Gastroesophageal sphincter (tissue), 4 donors: ENCODE measurements around the gene STK32B. TPM values are rescaled to one million over a fixed set of nuclear protein-coding genes. Genes with fewer than 3 reads are reported as not detected.

Experiments
- ATAC-seq: fragments of 150-250 bp; one replicate; pipeline ENCODE4 v1.9.1; 2016; ENCODE audit warnings: mild to moderate bottlenecking, moderate library complexity
- H3K27ac ChIP-seq, 4 donors: fragments of 200-600 bp; sonication (generic) in 3 of 4; 1 replicate in 3 of 4; 2 replicates in 1 of 4; pipeline ENCODE4 v1.5.1; 2016 to 2019
- H3K27me3 ChIP-seq: fragments of 200-600 bp; sonication (generic); one replicate; pipeline ENCODE4 v1.5.1; 2019
- H3K36me3 ChIP-seq, 2 donors: fragments of 200-600 bp; sonication (generic); one replicate each; pipeline ENCODE4 v1.5.1; 2019; ENCODE audit warnings: control low read depth in 1 of 2
- H3K4me1 ChIP-seq, 3 donors: fragments of 200-600 bp; sonication (generic); 1 replicate in 2 of 3; 2 replicates in 1 of 3; pipeline ENCODE4 v1.5.1; 2016 to 2019; ENCODE audit warnings: control low read depth in 2 of 3
- H3K4me3 ChIP-seq, 2 donors: fragments of 200-600 bp; sonication (generic); one replicate each; pipeline ENCODE4 v1.5.1; 2019; ENCODE audit warnings: mild to moderate bottlenecking in 1 of 2, moderate library complexity in 1 of 2
- H3K9me3 ChIP-seq, 3 donors: fragments of 200-600 bp; sonication (generic); one replicate each; pipeline ENCODE4 v1.5.1; 2017 to 2019; ENCODE audit warnings: control low read depth in 2 of 3
- CTCF ChIP-seq, 4 experiments: fragments of 200-600 bp in 2 of 4; fragments of 450-650 bp in 2 of 4; sonication (generic) in 1 of 4; IDR thresholded peaks; one replicate each; pipeline ENCODE4 v1.5.1; 2017 to 2019; ENCODE audit warnings: antibody characterized with exemption in 4 of 4, mild to moderate bottlenecking in 2 of 4, moderate library complexity in 2 of 4
- EP300 ChIP-seq: sonication (generic); formaldehyde crosslinking; IDR thresholded peaks from one replicate; pipeline ENCODE4 v1.6.1; 2017; ENCODE audit warnings: antibody characterized with exemption, mild to moderate bottlenecking
- POLR2A ChIP-seq, 2 donors: fragments of 450-650 bp; IDR thresholded peaks; one replicate each; pipeline ENCODE4 v1.6.1; 2017; ENCODE audit warnings: antibody characterized with exemption in 2 of 2, mild to moderate bottlenecking in 2 of 2, moderate library complexity in 1 of 2
- POLR2AphosphoS5 ChIP-seq: sonication (generic); formaldehyde crosslinking; IDR thresholded peaks from one replicate; pipeline ENCODE4 v1.6.1; 2017; ENCODE audit warnings: antibody characterized with exemption
- WGBS, 2 donors: methylation state at CpG; one replicate each; pipeline ENCODE4 v1.1.5; 2018; ENCODE audit warnings: low coverage in 1 of 2; 5-methylcytosine and 5-hydroxymethylcytosine counted together
- total RNA-seq, 4 donors: library from RNA; depleted of rRNA; stranded (reverse); fragments of >200 nt; gene quantifications; one replicate each; pipeline ENCODE4 v1.1.0, GENCODE V29; 2016

The STK32B gene
- total RNA-seq, 4 donors from 2014 or later: 1.9 to 5.3 (median 2.4) TPM

- Histone ChIP-seq H3K9me3 (no peaks in the 10 kb centered on the region), H3K4me3 (no peak overlapping the region), H3K27ac (no peak overlapping the region), H3K27me3 (no peaks in the 10 kb centered on the region), H3K36me3 (no peaks in the 10 kb centered on the region), H3K4me1 (no peaks in the 10 kb centered on the region)
- ATAC-seq: no peak
- no peak for TF ChIP-seq POLR2A (IDR thresholded peaks at IDR 0.05)
- 70% methylated on average over 2 of the region's 5 CpGs; no CpG with 5 or more reads in 1 of the 2 donors for WGBS, 2 donors
Observed at GRCh38 chr4:5069901-5070300, 18.6 kb downstream of the STK32B start.

GRCh38 chr4:5072948-5073347, 21.7 kb downstream of the STK32B start:
- no peaks in the 10 kb centered on the region for H3K27me3 ChIP-seq
- H3K9me3 ChIP-seq: no peaks in the 10 kb centered on the region
- WGBS, 2 donors: 73 to 79% methylated on average over 1 of the region's 1 CpG
- no peaks in the 10 kb centered on the region for H3K36me3 ChIP-seq
- H3K4me3 ChIP-seq: no peak overlapping the region
- no peak for TF ChIP-seq POLR2A (IDR thresholded peaks at IDR 0.05)
- TF ChIP-seq POLR2AphosphoS5: no peak
- TF ChIP-seq EP300: no peak
- TF ChIP-seq CTCF (IDR thresholded peaks at IDR 0.05): no peak
- no peaks in the 10 kb centered on the region for H3K4me1 ChIP-seq
- no peak overlapping the region for H3K27ac ChIP-seq
- ATAC-seq: no peak

- no peaks in the 10 kb centered on the region for H3K27me3 ChIP-seq
- H3K27ac ChIP-seq: no peak overlapping the region
- 70% methylated on average over 3 of the region's 3 CpGs; no CpG with 5 or more reads in 1 of the 2 donors for WGBS, 2 donors
- no peaks in the 10 kb centered on the region for H3K4me1 ChIP-seq
- H3K9me3 ChIP-seq: peaks cover 0 to 19% (median 0%) of the 10 kb centered on the region in 3 donors
- ATAC-seq: no peak
- H3K4me3 ChIP-seq: no peak overlapping the region
- H3K36me3 ChIP-seq: no peaks in the 10 kb centered on the region
- TF ChIP-seq EP300 (no peak), CTCF (IDR thresholded peaks at IDR 0.05) (no peak), POLR2AphosphoS5 (no peak), POLR2A (IDR thresholded peaks at IDR 0.05) (no peak)
Observed at GRCh38 chr4:5078009-5078408, 26.7 kb downstream of the STK32B start.

GRCh38 chr4:5079581-5079980, 28.3 kb downstream of the STK32B start:
- TF ChIP-seq POLR2A (IDR thresholded peaks at IDR 0.05): no peak
- no peak for TF ChIP-seq EP300
- no peak for TF ChIP-seq CTCF (IDR thresholded peaks at IDR 0.05)
- no peak for TF ChIP-seq POLR2AphosphoS5
- Histone ChIP-seq H3K4me3 (no peak overlapping the region), H3K9me3 (peaks cover 0 to 19% (median 0%) of the 10 kb centered on the region in 3 donors), H3K27ac (no peak overlapping the region), H3K4me1 (no peaks in the 10 kb centered on the region), H3K36me3 (no peaks in the 10 kb centered on the region), H3K27me3 (no peaks in the 10 kb centered on the region)
- ATAC-seq: no peak

GRCh38 chr4:5081441-5081999, 30.2 kb downstream of the STK32B start:
- ATAC-seq: no peak
- no peaks in the 10 kb centered on the region for H3K27me3 ChIP-seq
- TF ChIP-seq CTCF (IDR thresholded peaks at IDR 0.05) (no peak), POLR2AphosphoS5 (no peak), EP300 (no peak), POLR2A (IDR thresholded peaks at IDR 0.05) (no peak)
- peaks cover 0 to 31% (median 0%) of the 10 kb centered on the region in 3 donors for H3K9me3 ChIP-seq
- no peaks in the 10 kb centered on the region for H3K4me1 ChIP-seq
- H3K27ac ChIP-seq: no peak overlapping the region
- 43 to 77% methylated on average over 2 of the region's 2 CpGs for WGBS, 2 donors
- no peaks in the 10 kb centered on the region for H3K36me3 ChIP-seq
- no peak overlapping the region for H3K4me3 ChIP-seq
